ENCODE data around the gene TMCC1.

DNA sequence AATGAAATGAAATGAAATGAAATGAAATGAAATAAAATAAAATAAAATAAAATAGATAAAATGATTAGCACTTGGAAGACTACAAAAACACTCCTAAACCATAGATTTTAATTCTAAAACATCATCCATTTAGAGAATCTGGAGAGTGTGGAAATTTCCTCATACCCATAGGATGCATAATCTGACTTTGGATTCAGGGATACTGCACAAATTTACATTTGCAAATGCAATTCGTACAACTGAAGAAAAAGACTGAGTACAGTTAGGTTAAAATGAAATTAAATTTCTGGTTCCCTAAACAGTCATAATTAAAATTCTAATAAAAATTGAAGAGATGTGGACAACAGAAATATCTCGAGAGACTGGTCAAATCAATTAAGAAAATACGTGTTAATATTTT is 122.9 kb downstream of the TMCC1 start:
- TF ChIP-seq CTCF (IDR thresholded peaks at IDR 0.05 in 2 of 3, conservative IDR thresholded peaks at IDR 0.05 in 1 of 3; ENCODE audit: control insufficient read depth in 2 of 3, extremely low read depth in 1 of 3, insufficient read depth in 1 of 3, low read depth in 3 of 3, low read length in 3 of 3) (no peak), REST (IDR thresholded peaks at IDR 0.05; ENCODE audit: low read depth, low read length) (no peak), KAT2A (conservative IDR thresholded peaks at IDR 0.05; ENCODE audit: control insufficient read depth, low read depth, low read length) (no peak), JUND (IDR thresholded peaks at IDR 0.05; ENCODE audit: low read depth, low read length) (no peak), TCF12 (IDR thresholded peaks at IDR 0.05; ENCODE audit: low read depth, low read length) (no peak), STAT3 (IDR thresholded peaks at IDR 0.05; ENCODE audit: low read depth, low read length) (no peak), HDAC6 (IDR thresholded peaks at IDR 0.05; ENCODE audit: unreplicated experiment) (no peak), POLR2A (IDR thresholded peaks at IDR 0.05; ENCODE audit: low read depth, low read length) (no peak), MXI1 (IDR thresholded peaks at IDR 0.05; ENCODE audit: low read depth, low read length) (no peak), TAF1 (IDR thresholded peaks at IDR 0.05; ENCODE audit: borderline replicate concordance, low read depth, low read length) (no peak), SUZ12 (IDR thresholded peaks at IDR 0.05; ENCODE audit: unreplicated experiment) (no peak), CEBPZ (IDR thresholded peaks at IDR 0.05; ENCODE audit: low read depth, low read length) (no peak)

Data from GM12878 (cell line).